ENCODE data around the gene ARHGAP26. TPM values are rescaled to one million over a fixed set of nuclear protein-coding genes. Genes with fewer than 3 reads are reported as not detected.

The ARHGAP26 gene
- total RNA-seq, 1 experiment from 2014 or later = 39.8 TPM

- Histone ChIP-seq H3K27me3 (ENCODE audit: low read length) (no peaks in the 10 kb centered on the region), H3K79me2 (ENCODE audit: low read length) (peaks cover 16% of the 10 kb centered on the region; the same call in 1 of the 2 replicates), H3K9me3 (ENCODE audit: low read length) (no peaks in the 10 kb centered on the region), H3K4me3 (ENCODE audit: low read length) (no peak overlapping the region), H3K4me2 (ENCODE audit: low read depth, low read length, poor library complexity, severe bottlenecking) (peak overlapping the region; percentile 31), H3K4me1 (ENCODE audit: low read length) (peaks cover 25% of the 10 kb centered on the region), H2AFZ (ENCODE audit: low read length) (no peak overlapping the region; the same call in 1 of the 2 replicates), H3K36me3 (ENCODE audit: insufficient read depth, low read length) (peaks cover 9% of the 10 kb centered on the region), H4K20me1 (ENCODE audit: insufficient read depth, low read depth, low read length) (no peaks in the 10 kb centered on the region), H3K9ac (ENCODE audit: low read length) (peak overlapping the region; percentile 9; the same call in 1 of the 2 replicates), H3K9me2 (replicated peaks; ENCODE audit: insufficient read depth, low read length) (no peaks in the 10 kb centered on the region; the same call in 1 of the 2 replicates), H3K27ac (ENCODE audit: low read length) (peak overlapping the region; percentile 63)
- no peak for DNase-seq
These were observed 436.2 kb downstream of the ARHGAP26 start for GRCh38 chr5:143206196-143207053.

- H2AFZ ChIP-seq (ENCODE audit: low read length) = no peak overlapping the region
- no peak overlapping the region for H3K27ac ChIP-seq (ENCODE audit: low read length)
- peaks cover 30% of the 10 kb centered on the region for H3K4me1 ChIP-seq (ENCODE audit: low read length)
- H3K27me3 ChIP-seq (ENCODE audit: low read length) = no peaks in the 10 kb centered on the region
- H3K9me2 ChIP-seq (replicated peaks; ENCODE audit: insufficient read depth, low read length) = no peaks in the 10 kb centered on the region; the same call in 1 of the 2 replicates
- H4K20me1 ChIP-seq (ENCODE audit: insufficient read depth, low read depth, low read length) = no peaks in the 10 kb centered on the region
- no peak overlapping the region for H3K9ac ChIP-seq (ENCODE audit: low read length)
- H3K36me3 ChIP-seq (ENCODE audit: insufficient read depth, low read length) = peaks cover 6% of the 10 kb centered on the region; the same call in 1 of the 2 replicates
- no peak overlapping the region for H3K4me2 ChIP-seq (ENCODE audit: low read depth, low read length, poor library complexity, severe bottlenecking)
- H3K79me2 ChIP-seq (ENCODE audit: low read length) = peaks cover 13% of the 10 kb centered on the region; the same call in 1 of the 2 replicates
- no peak for DNase-seq
- H3K9me3 ChIP-seq (ENCODE audit: low read length) = no peaks in the 10 kb centered on the region
- no peak overlapping the region for H3K4me3 ChIP-seq (ENCODE audit: low read length)
These were observed 436.9 kb downstream of the ARHGAP26 start for GRCh38 chr5:143207058-143207457.

DNA sequence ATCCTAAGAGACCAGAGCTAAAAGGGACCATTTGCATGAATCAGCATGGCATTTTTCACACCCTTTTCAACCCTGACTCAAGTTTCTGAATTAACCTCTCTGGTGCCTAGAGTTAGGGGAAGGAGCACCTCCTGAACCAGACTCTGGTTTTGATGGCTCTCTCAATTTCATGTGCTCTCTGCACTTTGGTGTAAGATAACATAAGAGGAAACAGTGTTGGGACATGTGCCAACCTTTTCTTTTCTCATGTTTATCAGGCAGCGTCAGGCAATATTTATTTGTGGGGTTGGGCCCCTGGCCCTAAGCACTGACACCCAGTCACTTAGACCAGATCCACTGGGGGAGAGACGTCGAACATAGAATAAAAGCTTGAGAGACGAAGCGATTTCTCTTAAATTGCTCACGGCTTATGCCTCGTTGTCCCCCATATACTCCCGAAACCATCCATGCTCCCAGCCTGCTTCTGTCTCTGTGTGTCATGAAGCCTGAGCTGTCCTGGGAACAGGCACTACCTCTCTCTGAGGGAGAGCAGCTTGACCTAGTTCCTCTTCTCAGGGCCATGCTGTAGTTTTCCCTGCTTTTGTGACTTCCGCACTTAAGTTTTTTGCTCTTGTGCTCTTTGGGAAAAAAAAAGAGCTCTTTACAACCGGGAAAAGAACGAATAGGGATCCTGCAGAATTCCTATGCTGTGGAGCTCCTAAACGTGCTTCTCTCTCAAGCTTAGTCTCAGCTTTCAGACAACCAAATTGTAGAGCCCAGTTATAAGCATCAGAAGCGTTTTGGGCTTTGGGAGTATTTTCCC is 437.6 kb downstream of the ARHGAP26 start:
- Histone ChIP-seq H3K4me2 (ENCODE audit: low read depth, low read length, poor library complexity, severe bottlenecking) (no peak overlapping the region), H3K9me2 (replicated peaks; ENCODE audit: insufficient read depth, low read length) (no peaks in the 10 kb centered on the region; the same call in 1 of the 2 replicates)

DNA sequence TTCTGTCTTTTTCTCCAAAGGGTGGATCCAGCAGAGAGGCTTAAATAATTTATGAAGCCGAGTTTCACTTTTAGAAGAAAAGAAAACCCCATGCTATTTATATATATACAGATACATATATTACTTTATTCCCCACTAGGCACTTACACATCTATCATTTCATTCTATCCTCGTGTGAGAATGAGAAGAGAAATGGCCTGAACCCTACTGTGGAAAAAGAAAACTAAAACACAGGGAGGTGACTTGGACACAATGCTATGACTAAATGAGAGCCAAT is 438.1 kb downstream of the ARHGAP26 start:
- peaks cover 40% of the 10 kb centered on the region for H3K4me1 ChIP-seq (ENCODE audit: low read length)
- no peaks in the 10 kb centered on the region; the same call in 1 of the 2 replicates for H3K9me2 ChIP-seq (replicated peaks; ENCODE audit: insufficient read depth, low read length)
- no peak overlapping the region for H2AFZ ChIP-seq (ENCODE audit: low read length)
- no peak for DNase-seq
- no peaks in the 10 kb centered on the region for H4K20me1 ChIP-seq (ENCODE audit: insufficient read depth, low read depth, low read length)
- H3K79me2 ChIP-seq (ENCODE audit: low read length) = peaks cover 13% of the 10 kb centered on the region; the same call in 1 of the 2 replicates
- no peaks in the 10 kb centered on the region for H3K9me3 ChIP-seq (ENCODE audit: low read length)
- H3K27me3 ChIP-seq (ENCODE audit: low read length) = no peaks in the 10 kb centered on the region
- no peak overlapping the region for H3K4me3 ChIP-seq (ENCODE audit: low read length)
- peaks cover 6% of the 10 kb centered on the region; the same call in 1 of the 2 replicates for H3K36me3 ChIP-seq (ENCODE audit: insufficient read depth, low read length)
- no peak overlapping the region for H3K9ac ChIP-seq (ENCODE audit: low read length)
- no peak overlapping the region for H3K4me2 ChIP-seq (ENCODE audit: low read depth, low read length, poor library complexity, severe bottlenecking)
- H3K27ac ChIP-seq (ENCODE audit: low read length) = peak overlapping the region; percentile 24

More for the DNA sequence above, 437.6 kb downstream of the ARHGAP26 start:
- no peaks in the 10 kb centered on the region for H3K27me3 ChIP-seq (ENCODE audit: low read length)
- H3K4me3 ChIP-seq (ENCODE audit: low read length) = no peak overlapping the region
- no peak for DNase-seq
- H3K9me3 ChIP-seq (ENCODE audit: low read length) = no peaks in the 10 kb centered on the region
- H3K79me2 ChIP-seq (ENCODE audit: low read length) = peaks cover 13% of the 10 kb centered on the region; the same call in 1 of the 2 replicates
- H4K20me1 ChIP-seq (ENCODE audit: insufficient read depth, low read depth, low read length) = no peaks in the 10 kb centered on the region
- H3K27ac ChIP-seq (ENCODE audit: low read length) = peak overlapping the region; percentile 24
- H2AFZ ChIP-seq (ENCODE audit: low read length) = no peak overlapping the region
- H3K4me1 ChIP-seq (ENCODE audit: low read length) = peaks cover 36% of the 10 kb centered on the region
- H3K36me3 ChIP-seq (ENCODE audit: insufficient read depth, low read length) = peaks cover 6% of the 10 kb centered on the region; the same call in 1 of the 2 replicates
- H3K9ac ChIP-seq (ENCODE audit: low read length) = no peak overlapping the region

DNA sequence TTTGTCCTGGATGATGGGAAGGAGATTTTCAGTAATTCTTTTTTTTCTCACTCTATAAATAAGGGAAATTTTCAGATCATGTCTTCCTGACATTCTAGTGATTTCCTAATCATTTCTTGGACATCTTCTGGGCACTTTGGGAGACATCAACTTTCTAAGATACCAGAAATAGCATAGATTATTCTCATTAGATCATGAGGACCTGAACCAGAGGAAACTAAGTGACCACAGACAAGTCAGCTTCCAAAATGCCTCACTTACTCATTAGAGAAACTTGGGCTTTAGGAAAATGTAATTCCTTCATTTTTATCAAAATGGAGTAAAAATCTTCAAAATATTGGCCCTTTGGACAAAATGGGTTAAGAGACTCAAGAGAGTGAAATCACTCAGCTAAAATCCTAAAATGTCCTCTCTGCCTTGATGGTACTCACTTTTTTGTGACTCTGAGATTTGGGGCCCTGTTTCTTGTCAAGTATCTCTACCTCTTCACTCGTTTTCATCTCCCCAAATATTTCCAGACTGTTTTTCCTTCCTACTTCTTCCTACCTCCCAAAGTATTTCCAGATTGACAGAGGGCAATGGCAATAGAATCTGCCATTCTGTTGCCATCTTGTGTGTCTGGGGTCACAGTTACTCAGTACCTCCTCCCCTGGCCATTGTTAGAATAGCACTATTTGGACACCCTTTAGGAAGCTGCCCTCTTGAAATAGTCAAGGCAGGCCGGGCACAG is 438.8 kb downstream of the ARHGAP26 start:
- H3K79me2 ChIP-seq (ENCODE audit: low read length) = peaks cover 13% of the 10 kb centered on the region; the same call in 1 of the 2 replicates
- H3K9me3 ChIP-seq (ENCODE audit: low read length) = no peaks in the 10 kb centered on the region
- H3K4me1 ChIP-seq (ENCODE audit: low read length) = peaks cover 47% of the 10 kb centered on the region
- no peak overlapping the region for H3K4me2 ChIP-seq (ENCODE audit: low read depth, low read length, poor library complexity, severe bottlenecking)
- peak; percentile 76 for DNase-seq
- H3K9ac ChIP-seq (ENCODE audit: low read length) = no peak overlapping the region
- H3K9me2 ChIP-seq (replicated peaks; ENCODE audit: insufficient read depth, low read length) = no peaks in the 10 kb centered on the region; the same call in 1 of the 2 replicates
- H3K27ac ChIP-seq (ENCODE audit: low read length) = peak overlapping the region; percentile 24; the same call in 1 of the 2 replicates
- no peaks in the 10 kb centered on the region for H3K27me3 ChIP-seq (ENCODE audit: low read length)
- H2AFZ ChIP-seq (ENCODE audit: low read length) = no peak overlapping the region
- peaks cover 11% of the 10 kb centered on the region; the same call in 1 of the 2 replicates for H3K36me3 ChIP-seq (ENCODE audit: insufficient read depth, low read length)
- no peak overlapping the region for H3K4me3 ChIP-seq (ENCODE audit: low read length)
- no peaks in the 10 kb centered on the region for H4K20me1 ChIP-seq (ENCODE audit: insufficient read depth, low read depth, low read length)

GRCh38 chr5:143209881-143210395 is 439.8 kb downstream of the ARHGAP26 start:
- Histone ChIP-seq H3K79me2 (ENCODE audit: low read length) (peaks cover 13% of the 10 kb centered on the region; the same call in 1 of the 2 replicates), H3K9me3 (ENCODE audit: low read length) (no peaks in the 10 kb centered on the region), H3K4me2 (ENCODE audit: low read depth, low read length, poor library complexity, severe bottlenecking) (no peak overlapping the region), H2AFZ (ENCODE audit: low read length) (no peak overlapping the region), H3K27me3 (ENCODE audit: low read length) (no peaks in the 10 kb centered on the region), H3K36me3 (ENCODE audit: insufficient read depth, low read length) (peaks cover 11% of the 10 kb centered on the region), H3K9ac (ENCODE audit: low read length) (no peak overlapping the region), H3K9me2 (replicated peaks; ENCODE audit: insufficient read depth, low read length) (no peaks in the 10 kb centered on the region; the same call in 1 of the 2 replicates), H3K27ac (ENCODE audit: low read length) (no peak overlapping the region), H3K4me1 (ENCODE audit: low read length) (peaks cover 50% of the 10 kb centered on the region), H4K20me1 (ENCODE audit: insufficient read depth, low read depth, low read length) (no peaks in the 10 kb centered on the region), H3K4me3 (ENCODE audit: low read length) (no peak overlapping the region)
- no peak for DNase-seq

GRCh38 chr5:143210576-143210975 is 440.4 kb downstream of the ARHGAP26 start:
- H3K4me2 ChIP-seq (ENCODE audit: low read depth, low read length, poor library complexity, severe bottlenecking) = no peak overlapping the region
- H4K20me1 ChIP-seq (ENCODE audit: insufficient read depth, low read depth, low read length) = no peaks in the 10 kb centered on the region
- H3K27me3 ChIP-seq (ENCODE audit: low read length) = no peaks in the 10 kb centered on the region
- H3K36me3 ChIP-seq (ENCODE audit: insufficient read depth, low read length) = peaks cover 11% of the 10 kb centered on the region
- H3K4me3 ChIP-seq (ENCODE audit: low read length) = no peak overlapping the region
- DNase-seq = no peak
- no peak overlapping the region for H3K9ac ChIP-seq (ENCODE audit: low read length)
- H2AFZ ChIP-seq (ENCODE audit: low read length) = no peak overlapping the region
- peak overlapping the region; percentile 30; the same call in 1 of the 2 replicates for H3K27ac ChIP-seq (ENCODE audit: low read length)
- no peaks in the 10 kb centered on the region for H3K9me3 ChIP-seq (ENCODE audit: low read length)
- H3K9me2 ChIP-seq (replicated peaks; ENCODE audit: insufficient read depth, low read length) = no peaks in the 10 kb centered on the region; the same call in 1 of the 2 replicates
- peaks cover 12% of the 10 kb centered on the region; the same call in 1 of the 2 replicates for H3K79me2 ChIP-seq (ENCODE audit: low read length)
- H3K4me1 ChIP-seq (ENCODE audit: low read length) = peaks cover 50% of the 10 kb centered on the region

All from Karpas-422 (cell line).